Testis (tissue), 3 donors: ENCODE results near the gene WAPL. TPM values are rescaled to one million over a fixed set of nuclear protein-coding genes. Genes with fewer than 3 reads are reported as not detected.

Experiments
- DNase-seq: peaks from one replicate; pipeline ENCODE4 v3.0.0-alpha.2; 2019
- H3K27ac ChIP-seq, 2 donors: fragments of 200-600 bp; sonication (generic); one replicate each; pipeline ENCODE4 v1.5.1; 2019
- H3K27me3 ChIP-seq: fragments of 200-600 bp; sonication (generic); one replicate; pipeline ENCODE4 v1.5.1; 2019
- H3K36me3 ChIP-seq: fragments of 200-600 bp; sonication (generic); one replicate; pipeline ENCODE4 v1.5.1; 2017; ENCODE audit warnings: low read depth; ENCODE audit errors: missing control alignments
- H3K4me1 ChIP-seq: fragments of 200-600 bp; sonication (generic); one replicate; pipeline ENCODE4 v1.5.1; 2019
- H3K4me3 ChIP-seq, 2 donors: fragments of 200-600 bp; sonication (generic); one replicate each; pipeline ENCODE4 v1.5.1; 2017 to 2019
- H3K9me3 ChIP-seq: fragments of 200-600 bp; sonication (generic); one replicate; pipeline ENCODE4 v1.5.1; 2017
- POLR2A ChIP-seq: fragments of 450-650 bp; IDR thresholded peaks from one replicate; pipeline ENCODE4 v1.6.1; 2017; ENCODE audit warnings: antibody characterized with exemption, mild to moderate bottlenecking, moderate library complexity
- WGBS, 2 donors: methylation state at CpG; one replicate each; pipeline ENCODE4 v1.1.5; 2018; 5-methylcytosine and 5-hydroxymethylcytosine counted together
- intact Hi-C: fragments of 100-400 bp; cut with DNase I; formaldehyde crosslinking; loops from one replicate; pipeline ENCODE4 v1.15.1; 2023; ENCODE audit warnings: low total_unique reads
- polyA plus RNA-seq: library from polyadenylated mRNA; stranded (reverse); fragments of 350-450 nt; fragmentation: Illumina TruSeq; extraction: RNeasy Lipid Tissue Mini Kit (QIAGEN cat#74804); gene quantifications from one replicate; pipeline ENCODE4 v1.2.3, GENCODE V29; 2014; ENCODE audit warnings: low read depth, low replicate concordance; ENCODE audit not compliant: insufficient read depth
- total RNA-seq, 2 donors: library from RNA; depleted of rRNA; stranded (reverse); fragments of >200 nt; gene quantifications; one replicate each; pipeline ENCODE4 v1.2.3, GENCODE V29; 2016
- TF ChIP-seq, protein P1 (sequence below), 3 experiments: fragments of 450-650 bp in 2 of 3; fragments of 200-600 bp in 1 of 3; sonication (generic) in 1 of 3; IDR thresholded peaks; one replicate each; pipeline ENCODE4 v1.5.1; 2016 to 2019; ENCODE audit warnings: antibody characterized with exemption in 3 of 3, mild to moderate bottlenecking in 2 of 3, moderate library complexity in 1 of 3

The WAPL gene
- total and polyA plus RNA-seq, 3 donors from 2014 or later = 65.7 to 89.8 (median 80.8) TPM

GRCh38 chr10:86409183-86409582 lies 112.4 kb downstream of the WAPL start:
- 73 to 76% methylated on average over 1 of the region's 1 CpG for WGBS, 2 donors
- intact Hi-C loops = loop anchor here (10.0 kb wide), 1 partner anchor 176 kb away; no protein-coding TSS in a partner anchor
- Histone ChIP-seq H3K4me1 (no peaks in the 10 kb centered on the region), H3K27me3 (no peaks in the 10 kb centered on the region), H3K36me3 (no peaks in the 10 kb centered on the region), H3K4me3 (no peak overlapping the region), H3K9me3 (no peaks in the 10 kb centered on the region), H3K27ac (no peak overlapping the region)
- no peak for DNase-seq
- TF ChIP-seq POLR2A = no peak
- TF ChIP-seq, protein P1, sequence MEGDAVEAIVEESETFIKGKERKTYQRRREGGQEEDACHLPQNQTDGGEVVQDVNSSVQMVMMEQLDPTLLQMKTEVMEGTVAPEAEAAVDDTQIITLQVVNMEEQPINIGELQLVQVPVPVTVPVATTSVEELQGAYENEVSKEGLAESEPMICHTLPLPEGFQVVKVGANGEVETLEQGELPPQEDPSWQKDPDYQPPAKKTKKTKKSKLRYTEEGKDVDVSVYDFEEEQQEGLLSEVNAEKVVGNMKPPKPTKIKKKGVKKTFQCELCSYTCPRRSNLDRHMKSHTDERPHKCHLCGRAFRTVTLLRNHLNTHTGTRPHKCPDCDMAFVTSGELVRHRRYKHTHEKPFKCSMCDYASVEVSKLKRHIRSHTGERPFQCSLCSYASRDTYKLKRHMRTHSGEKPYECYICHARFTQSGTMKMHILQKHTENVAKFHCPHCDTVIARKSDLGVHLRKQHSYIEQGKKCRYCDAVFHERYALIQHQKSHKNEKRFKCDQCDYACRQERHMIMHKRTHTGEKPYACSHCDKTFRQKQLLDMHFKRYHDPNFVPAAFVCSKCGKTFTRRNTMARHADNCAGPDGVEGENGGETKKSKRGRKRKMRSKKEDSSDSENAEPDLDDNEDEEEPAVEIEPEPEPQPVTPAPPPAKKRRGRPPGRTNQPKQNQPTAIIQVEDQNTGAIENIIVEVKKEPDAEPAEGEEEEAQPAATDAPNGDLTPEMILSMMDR (IDR thresholded peaks at IDR 0.05) = no peak

DNA sequence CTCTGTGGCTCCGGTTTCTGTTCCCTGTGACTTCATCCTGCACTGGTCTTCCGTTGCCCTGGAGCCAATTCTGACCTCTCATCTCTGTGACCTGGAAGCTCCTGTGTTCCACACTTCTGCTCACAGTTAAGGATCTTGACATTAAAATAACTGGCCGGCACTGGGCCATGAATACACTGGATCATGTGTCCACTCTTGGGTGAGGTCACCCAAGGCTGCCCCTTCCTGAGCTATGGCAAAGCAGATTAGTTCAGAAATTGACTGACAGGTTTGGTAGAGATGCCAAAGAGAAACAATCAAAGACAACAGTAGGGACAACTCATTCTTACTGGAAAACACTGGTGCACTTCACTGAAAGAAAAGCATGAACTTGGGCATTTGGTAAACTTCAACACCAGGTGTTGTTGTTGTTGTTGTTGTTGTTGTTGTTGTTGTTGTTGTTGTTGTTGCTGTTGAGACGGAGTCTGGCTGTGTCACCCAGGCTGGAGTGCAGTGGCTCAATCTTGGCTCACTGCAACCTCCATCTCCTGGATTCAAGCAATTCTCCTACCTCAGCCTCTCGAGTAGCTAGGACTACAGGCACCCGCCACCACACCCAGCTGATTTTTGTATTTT lies 118.3 kb downstream of the WAPL start:
- intact Hi-C loops = loop anchor here (10.0 kb wide), 1 partner anchor 182 kb away; no protein-coding TSS in a partner anchor
- Histone ChIP-seq H3K4me1 (peaks cover 13% of the 10 kb centered on the region), H3K4me3 (no peak overlapping the region), H3K9me3 (no peaks in the 10 kb centered on the region), H3K27ac (no peak overlapping the region), H3K27me3 (no peaks in the 10 kb centered on the region), H3K36me3 (no peaks in the 10 kb centered on the region)
- WGBS, 2 donors = 57 to 61% methylated on average over 6 of the region's 6 CpGs
- DNase-seq = no peak
- TF ChIP-seq, protein P1 (IDR thresholded peaks at IDR 0.05) = no peak

- peak; percentile 34 for DNase-seq
- Histone ChIP-seq H3K4me1 (peaks cover 13% of the 10 kb centered on the region), H3K27me3 (no peaks in the 10 kb centered on the region), H3K27ac (no peak overlapping the region), H3K36me3 (no peaks in the 10 kb centered on the region), H3K4me3 (peak overlapping the region in 1 of 2 donors; percentile 6), H3K9me3 (no peaks in the 10 kb centered on the region)
- TF ChIP-seq, protein P1 (IDR thresholded peaks at IDR 0.05) = no peak
- TF ChIP-seq POLR2A = no peak
- intact Hi-C loops = loop anchor here (10.0 kb wide), 1 partner anchor 182 kb away; no protein-coding TSS in a partner anchor
- WGBS, 2 donors = 5 to 9% methylated on average over 18 of the region's 18 CpGs
These were observed 119.2 kb downstream of the WAPL start for GRCh38 chr10:86402283-86402941.

DNA sequence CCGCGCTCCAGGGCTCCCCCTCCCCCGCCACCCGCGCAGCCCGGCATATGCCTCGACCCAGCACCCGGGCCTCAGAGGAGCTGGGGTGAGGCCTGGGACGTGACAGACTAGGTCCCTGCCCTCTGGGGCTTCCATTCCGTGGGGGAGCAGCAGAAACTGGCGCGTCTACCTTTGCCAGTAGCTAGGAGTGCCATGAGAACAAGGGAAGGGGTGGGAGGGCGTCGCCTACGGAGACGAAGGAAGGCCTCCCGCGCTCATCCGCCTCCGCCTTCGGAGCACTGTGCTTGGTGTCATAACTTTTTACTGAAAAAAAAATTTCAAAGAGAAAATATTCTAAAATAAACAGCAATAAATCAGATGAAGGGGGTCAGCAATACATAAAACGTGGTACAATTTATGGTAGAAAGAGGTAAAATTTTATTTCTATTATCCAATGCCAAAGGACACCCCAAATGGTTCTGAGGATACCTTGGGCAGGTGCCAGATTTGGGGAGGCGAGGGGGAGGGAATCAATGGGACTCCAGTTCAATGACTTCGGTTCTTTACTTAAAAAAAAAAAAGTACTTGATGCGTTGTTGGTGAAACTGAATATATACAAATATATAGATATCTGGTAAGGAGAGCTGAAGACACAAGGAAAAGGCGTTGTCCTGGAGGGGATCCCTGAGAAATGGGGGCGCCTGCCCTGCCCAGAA lies 119.9 kb downstream of the WAPL start:
- peaks cover 13% of the 10 kb centered on the region for H3K4me1 ChIP-seq
- peak overlapping the region; percentile 69 to 77 for H3K27ac ChIP-seq
- intact Hi-C loops = loop anchor here (10.0 kb wide), 1 partner anchor 183 kb away; no protein-coding TSS in a partner anchor
- no peak for TF ChIP-seq POLR2A
- TF ChIP-seq, protein P1 (IDR thresholded peaks at IDR 0.05) = no peak
- 4 to 9% methylated on average over 27 of the region's 27 CpGs for WGBS, 2 donors
- H3K27me3 ChIP-seq = no peaks in the 10 kb centered on the region
- DNase-seq = peak; percentile 45
- H3K4me3 ChIP-seq = peak overlapping the region; percentile 57 to 58
- no peaks in the 10 kb centered on the region for H3K9me3 ChIP-seq
- no peaks in the 10 kb centered on the region for H3K36me3 ChIP-seq
